ENCODE results near the gene ATG2A.

ATG2A gene

GRCh38 chr11:64947208-64947814 is 30.3 kb upstream of the ATG2A start:
- no peak for TF ChIP-seq CTCF (IDR thresholded peaks at IDR 0.05; ENCODE audit: insufficient read depth, missing control alignments)
- FAIRE-seq (no peak), DNase-seq (ENCODE audit: insufficient read length, low spot score) (no peak)

GRCh38 chr11:64936539-64936938 is 19.5 kb upstream of the ATG2A start:
- TF ChIP-seq CTCF (IDR thresholded peaks at IDR 0.05; ENCODE audit: insufficient read depth, missing control alignments): no peak
- DNase-seq (ENCODE audit: insufficient read length, low spot score): no peak
- no peak for FAIRE-seq

- no peak for FAIRE-seq
- no peak for DNase-seq (ENCODE audit: insufficient read length, low spot score)
- no peak for TF ChIP-seq CTCF (IDR thresholded peaks at IDR 0.05; ENCODE audit: insufficient read depth, missing control alignments)
Observed at GRCh38 chr11:64935359-64936081, 18.5 kb upstream of the ATG2A start, which contains the start of gene GPHA2. TSS of gene GPHA2 (minus strand) at chr11:64935893. CDS start at chr11:64935460, 433 bp downstream.

GRCh38 chr11:64934682-64935358 is 17.8 kb upstream of the ATG2A start:
- DNase-seq (ENCODE audit: insufficient read length, low spot score): no peak
- TF ChIP-seq CTCF (IDR thresholded peaks at IDR 0.05; ENCODE audit: insufficient read depth, missing control alignments): no peak
- no peak for FAIRE-seq

- TF ChIP-seq CTCF (IDR thresholded peaks at IDR 0.05; ENCODE audit: insufficient read depth, missing control alignments): no peak
- FAIRE-seq (no peak), DNase-seq (ENCODE audit: insufficient read length, low spot score) (no peak)
Observed at GRCh38 chr11:64933935-64934681, 17.1 kb upstream of the ATG2A start.

GRCh38 chr11:64933213-64933934 is 16.4 kb upstream of the ATG2A start:
- no peak for TF ChIP-seq CTCF (IDR thresholded peaks at IDR 0.05; ENCODE audit: insufficient read depth, missing control alignments)
- DNase-seq (ENCODE audit: insufficient read length, low spot score) (no peak), FAIRE-seq (no peak)
